ENCODE results near the gene CPNE9.

The CPNE9 gene

DNA sequence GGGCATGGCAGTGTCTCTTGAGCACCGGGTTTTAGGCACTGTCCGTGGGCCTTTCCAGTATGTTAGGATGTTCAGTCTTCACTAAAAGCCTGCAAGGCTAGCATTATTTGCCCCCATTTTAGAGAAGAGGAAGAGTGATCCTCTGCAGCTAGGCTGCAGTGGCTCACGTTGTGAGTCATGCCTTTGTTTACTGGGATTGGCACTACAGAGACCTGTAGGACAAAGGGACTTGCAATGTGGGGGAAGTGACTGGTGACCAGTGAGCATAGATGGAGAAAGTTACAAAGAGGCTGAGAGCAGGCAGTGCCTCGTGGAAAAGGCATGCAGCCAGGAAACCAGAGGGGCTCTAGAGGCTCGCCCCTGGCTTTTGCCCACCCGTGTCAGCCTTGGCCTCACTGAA is 26.8 kb upstream of the CPNE9 start:
- Histone ChIP-seq H3K4me1 (ENCODE audit: insufficient read depth, low read length) (no peaks in the 10 kb centered on the region), H3K9ac (ENCODE audit: low read length) (no peak overlapping the region), H3K27me3 (ENCODE audit: control insufficient read depth in 1 of 2, insufficient read depth in 2 of 2, low read length in 2 of 2) (no peaks in the 10 kb centered on the region), H3K36me3 (ENCODE audit: insufficient read depth, low read length) (peaks cover 96% of the 10 kb centered on the region), H3K9me3 (ENCODE audit: low read length) (no peaks in the 10 kb centered on the region), H3K4me3 (ENCODE audit: low read depth in 1 of 2, low read length in 2 of 2) (no peak overlapping the region), H3K27ac (ENCODE audit: low read depth, low read length) (no peak overlapping the region)

DNA sequence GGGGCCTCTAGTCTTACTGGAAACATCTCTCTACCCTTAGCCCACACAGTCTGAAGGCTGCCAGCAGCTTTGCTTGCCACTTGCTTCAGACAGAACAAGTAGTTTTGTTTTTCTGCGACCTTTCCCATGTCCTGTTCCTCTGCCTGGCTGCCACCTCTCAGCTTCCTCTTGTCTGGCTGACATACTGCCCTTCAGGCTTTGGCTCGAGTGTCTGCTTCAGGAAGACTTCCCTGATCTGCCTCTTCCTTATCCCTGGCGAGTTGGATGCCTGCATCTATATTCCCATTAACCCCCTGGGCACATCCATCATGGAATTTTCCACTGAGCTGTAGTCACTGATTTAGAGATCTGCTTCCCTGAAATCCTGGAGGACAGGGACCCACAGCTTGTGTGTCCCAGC is 25.1 kb upstream of the CPNE9 start:
- Histone ChIP-seq H3K36me3 (ENCODE audit: insufficient read depth, low read length) (peaks cover 96% of the 10 kb centered on the region), H3K4me3 (ENCODE audit: low read depth in 1 of 2, low read length in 2 of 2) (no peak overlapping the region), H3K27me3 (ENCODE audit: control insufficient read depth in 1 of 2, insufficient read depth in 2 of 2, low read length in 2 of 2) (no peaks in the 10 kb centered on the region), H3K27ac (ENCODE audit: low read depth, low read length) (no peak overlapping the region), H3K9me3 (ENCODE audit: low read length) (no peaks in the 10 kb centered on the region), H3K4me1 (ENCODE audit: insufficient read depth, low read length) (no peaks in the 10 kb centered on the region), H3K9ac (ENCODE audit: low read length) (no peak overlapping the region)

GRCh38 chr3:9679476-9680080 is 24.1 kb upstream of the CPNE9 start:
- H3K27ac ChIP-seq (ENCODE audit: low read depth, low read length): no peak overlapping the region
- no peak overlapping the region for H3K4me3 ChIP-seq (ENCODE audit: low read depth in 1 of 2, low read length in 2 of 2)
- H3K9me3 ChIP-seq (ENCODE audit: low read length): no peaks in the 10 kb centered on the region
- no peak overlapping the region for H3K9ac ChIP-seq (ENCODE audit: low read length)
- no peaks in the 10 kb centered on the region for H3K4me1 ChIP-seq (ENCODE audit: insufficient read depth, low read length)
- peaks cover 96% of the 10 kb centered on the region for H3K36me3 ChIP-seq (ENCODE audit: insufficient read depth, low read length)
- no peaks in the 10 kb centered on the region for H3K27me3 ChIP-seq (ENCODE audit: control insufficient read depth in 1 of 2, insufficient read depth in 2 of 2, low read length in 2 of 2)

- Histone ChIP-seq H3K4me3 (ENCODE audit: low read depth in 1 of 2, low read length in 2 of 2) (no peak overlapping the region), H3K4me1 (ENCODE audit: insufficient read depth, low read length) (no peaks in the 10 kb centered on the region), H3K9me3 (ENCODE audit: low read length) (no peaks in the 10 kb centered on the region), H3K27ac (ENCODE audit: low read depth, low read length) (no peak overlapping the region), H3K9ac (ENCODE audit: low read length) (no peak overlapping the region), H3K36me3 (ENCODE audit: insufficient read depth, low read length) (peaks cover 96% of the 10 kb centered on the region), H3K27me3 (ENCODE audit: control insufficient read depth in 1 of 2, insufficient read depth in 2 of 2, low read length in 2 of 2) (no peaks in the 10 kb centered on the region)
These were observed 22.5 kb upstream of the CPNE9 start for GRCh38 chr3:9681011-9681722.

DNA sequence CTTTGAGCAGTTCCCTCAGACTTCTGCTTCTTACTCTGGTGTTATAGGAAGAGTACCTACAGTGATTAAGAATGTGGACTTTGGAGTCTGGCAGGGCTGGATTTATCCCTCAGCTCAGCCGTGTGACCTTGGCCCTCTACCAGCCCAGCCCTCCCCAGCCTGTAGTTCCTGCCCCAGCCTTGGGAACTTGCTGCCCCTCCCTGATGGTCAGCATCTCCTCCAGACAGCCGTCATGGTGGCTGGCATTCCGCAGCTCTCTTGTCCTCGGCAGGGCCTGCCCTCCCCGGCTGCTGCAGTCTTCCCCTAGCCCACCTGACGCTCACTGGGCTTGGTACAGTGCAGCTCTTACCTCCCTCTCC is 21.9 kb upstream of the CPNE9 start:
- Histone ChIP-seq H3K9me3 (ENCODE audit: low read length) (no peaks in the 10 kb centered on the region), H3K27ac (ENCODE audit: low read depth, low read length) (no peak overlapping the region), H3K36me3 (ENCODE audit: insufficient read depth, low read length) (peaks cover 96% of the 10 kb centered on the region), H3K4me3 (ENCODE audit: low read depth in 1 of 2, low read length in 2 of 2) (no peak overlapping the region), H3K9ac (ENCODE audit: low read length) (no peak overlapping the region), H3K27me3 (ENCODE audit: control insufficient read depth in 1 of 2, insufficient read depth in 2 of 2, low read length in 2 of 2) (no peaks in the 10 kb centered on the region), H3K4me1 (ENCODE audit: insufficient read depth, low read length) (no peaks in the 10 kb centered on the region)

- H3K9me3 ChIP-seq (ENCODE audit: low read length): no peaks in the 10 kb centered on the region
- H3K36me3 ChIP-seq (ENCODE audit: insufficient read depth, low read length): peaks cover 96% of the 10 kb centered on the region
- H3K27me3 ChIP-seq (ENCODE audit: control insufficient read depth in 1 of 2, insufficient read depth in 2 of 2, low read length in 2 of 2): no peaks in the 10 kb centered on the region
- H3K4me1 ChIP-seq (ENCODE audit: insufficient read depth, low read length): no peaks in the 10 kb centered on the region
- no peak overlapping the region for H3K27ac ChIP-seq (ENCODE audit: low read depth, low read length)
- H3K9ac ChIP-seq (ENCODE audit: low read length): no peak overlapping the region
- H3K4me3 ChIP-seq (ENCODE audit: low read depth in 1 of 2, low read length in 2 of 2): no peak overlapping the region
These were observed 21.5 kb upstream of the CPNE9 start for GRCh38 chr3:9682096-9682495.

DNA sequence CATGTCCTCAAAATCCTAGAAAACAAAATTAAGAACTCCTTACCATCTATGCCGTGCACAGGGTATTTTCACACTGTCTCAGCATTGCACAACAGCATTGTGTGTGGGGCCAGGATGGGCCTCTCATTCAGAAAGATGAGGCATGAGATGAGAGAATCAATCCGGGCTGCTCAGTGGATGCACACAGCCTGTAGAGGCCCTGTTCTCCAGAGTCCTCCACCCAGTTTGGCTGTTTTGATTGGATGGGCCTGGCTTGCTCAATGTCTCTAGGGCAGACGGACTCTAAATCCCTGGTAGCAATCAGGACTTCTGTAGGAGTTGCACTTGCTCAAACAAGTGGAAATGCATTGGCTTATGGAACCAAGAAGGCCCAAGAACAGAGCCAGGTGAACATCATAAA is 20.2 kb upstream of the CPNE9 start:
- Histone ChIP-seq H3K36me3 (ENCODE audit: insufficient read depth, low read length) (peaks cover 94% of the 10 kb centered on the region), H3K27me3 (ENCODE audit: control insufficient read depth in 1 of 2, insufficient read depth in 2 of 2, low read length in 2 of 2) (no peaks in the 10 kb centered on the region)

DNA sequence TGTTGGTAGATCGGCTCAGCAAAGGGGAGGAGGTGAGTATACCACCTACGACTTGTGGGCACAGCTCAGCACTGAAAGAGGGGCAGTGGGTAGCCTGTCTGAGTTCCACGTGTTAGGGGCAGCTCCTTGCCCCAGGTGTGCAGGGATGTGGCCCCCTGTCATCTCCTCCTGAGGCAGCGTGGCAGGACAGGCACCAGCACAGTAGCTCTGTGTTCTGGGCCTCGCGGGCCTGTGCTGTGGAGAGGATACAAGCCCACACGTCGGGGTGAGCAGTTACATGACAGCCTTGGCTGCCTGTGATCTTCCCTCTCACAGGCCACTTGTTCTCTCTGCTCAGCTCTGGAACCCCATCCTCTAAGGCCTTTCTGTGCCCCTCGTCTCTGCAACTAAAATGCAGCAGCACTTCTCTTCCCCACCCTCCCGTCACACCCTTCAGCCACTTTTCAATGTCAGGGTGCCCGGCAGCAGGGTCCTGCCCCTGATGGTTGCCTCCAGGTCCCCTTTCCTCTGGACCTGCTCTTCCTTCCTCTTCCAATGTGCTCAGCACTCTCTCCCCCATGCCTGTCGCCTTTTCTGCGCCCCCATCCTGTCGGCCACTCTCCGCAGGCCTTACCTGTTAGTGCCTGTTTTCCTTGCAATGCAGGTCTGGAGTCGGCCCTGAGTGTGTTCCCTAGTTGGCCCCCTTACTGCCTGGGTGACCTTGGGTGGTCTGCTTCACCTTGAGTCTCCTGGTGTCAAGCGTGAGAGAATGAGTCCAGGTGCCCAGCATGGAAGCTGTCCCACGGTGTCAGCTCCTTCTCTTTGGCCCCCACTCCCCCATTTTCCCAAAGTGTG is 18.2 kb upstream of the CPNE9 start:
- no peak overlapping the region for H3K9ac ChIP-seq (ENCODE audit: low read length)
- H3K4me1 ChIP-seq (ENCODE audit: insufficient read depth, low read length): no peaks in the 10 kb centered on the region
- no peak overlapping the region for H3K27ac ChIP-seq (ENCODE audit: low read depth, low read length)
- H3K27me3 ChIP-seq (ENCODE audit: control insufficient read depth in 1 of 2, insufficient read depth in 2 of 2, low read length in 2 of 2): no peaks in the 10 kb centered on the region
- no peaks in the 10 kb centered on the region for H3K9me3 ChIP-seq (ENCODE audit: low read length)
- H3K4me3 ChIP-seq (ENCODE audit: low read depth in 1 of 2, low read length in 2 of 2): no peak overlapping the region
- H3K36me3 ChIP-seq (ENCODE audit: insufficient read depth, low read length): peaks cover 95% of the 10 kb centered on the region

More for the DNA sequence above, 20.2 kb upstream of the CPNE9 start:
- Histone ChIP-seq H3K9ac (ENCODE audit: low read length) (no peak overlapping the region), H3K9me3 (ENCODE audit: low read length) (no peaks in the 10 kb centered on the region), H3K4me3 (ENCODE audit: low read depth in 1 of 2, low read length in 2 of 2) (no peak overlapping the region), H3K27ac (ENCODE audit: low read depth, low read length) (no peak overlapping the region), H3K4me1 (ENCODE audit: insufficient read depth, low read length) (no peaks in the 10 kb centered on the region)

- Histone ChIP-seq H3K9ac (ENCODE audit: low read length) (no peak overlapping the region), H3K4me3 (ENCODE audit: low read depth in 1 of 2, low read length in 2 of 2) (no peak overlapping the region), H3K27me3 (ENCODE audit: control insufficient read depth in 1 of 2, insufficient read depth in 2 of 2, low read length in 2 of 2) (no peaks in the 10 kb centered on the region), H3K27ac (ENCODE audit: low read depth, low read length) (no peak overlapping the region), H3K9me3 (ENCODE audit: low read length) (no peaks in the 10 kb centered on the region), H3K4me1 (ENCODE audit: insufficient read depth, low read length) (no peaks in the 10 kb centered on the region), H3K36me3 (ENCODE audit: insufficient read depth, low read length) (peaks cover 97% of the 10 kb centered on the region)
These were observed 17.5 kb upstream of the CPNE9 start for GRCh38 chr3:9686050-9686550.

GRCh38 chr3:9686703-9687102 is 16.9 kb upstream of the CPNE9 start:
- peaks cover 97% of the 10 kb centered on the region for H3K36me3 ChIP-seq (ENCODE audit: insufficient read depth, low read length)
- no peaks in the 10 kb centered on the region for H3K27me3 ChIP-seq (ENCODE audit: control insufficient read depth in 1 of 2, insufficient read depth in 2 of 2, low read length in 2 of 2)

GRCh38 chr3:9687514-9687913 is 16.1 kb upstream of the CPNE9 start:
- H3K9ac ChIP-seq (ENCODE audit: low read length): no peak overlapping the region
- H3K36me3 ChIP-seq (ENCODE audit: insufficient read depth, low read length): peaks cover 95% of the 10 kb centered on the region
- H3K9me3 ChIP-seq (ENCODE audit: low read length): no peaks in the 10 kb centered on the region
- H3K27me3 ChIP-seq (ENCODE audit: control insufficient read depth in 1 of 2, insufficient read depth in 2 of 2, low read length in 2 of 2): no peaks in the 10 kb centered on the region
- H3K4me1 ChIP-seq (ENCODE audit: insufficient read depth, low read length): no peaks in the 10 kb centered on the region
- no peak overlapping the region for H3K4me3 ChIP-seq (ENCODE audit: low read depth in 1 of 2, low read length in 2 of 2)
- no peak overlapping the region for H3K27ac ChIP-seq (ENCODE audit: low read depth, low read length)

More at GRCh38 chr3:9686703-9687102, 16.9 kb upstream of the CPNE9 start:
- Histone ChIP-seq H3K27ac (ENCODE audit: low read depth, low read length) (no peak overlapping the region), H3K9ac (ENCODE audit: low read length) (no peak overlapping the region), H3K4me3 (ENCODE audit: low read depth in 1 of 2, low read length in 2 of 2) (no peak overlapping the region), H3K9me3 (ENCODE audit: low read length) (no peaks in the 10 kb centered on the region), H3K4me1 (ENCODE audit: insufficient read depth, low read length) (no peaks in the 10 kb centered on the region)

Data from muscle layer of colon (tissue), 2 donors.